CD1c-positive myeloid dendritic cell (primary cell): Measurements from ENCODE around the gene NYAP1.
"Not testable (repeated sequence)": the region's sequence is repeated elsewhere in the genome, so short reads cannot be mapped to it uniquely, and the experiment has no call there.

Experiments used
- DNase-seq: peaks from one replicate; pipeline ENCODE4 v3.0.0-alpha.2; 2016; ENCODE audit errors: extremely low spot score

Gene NYAP1

DNA sequence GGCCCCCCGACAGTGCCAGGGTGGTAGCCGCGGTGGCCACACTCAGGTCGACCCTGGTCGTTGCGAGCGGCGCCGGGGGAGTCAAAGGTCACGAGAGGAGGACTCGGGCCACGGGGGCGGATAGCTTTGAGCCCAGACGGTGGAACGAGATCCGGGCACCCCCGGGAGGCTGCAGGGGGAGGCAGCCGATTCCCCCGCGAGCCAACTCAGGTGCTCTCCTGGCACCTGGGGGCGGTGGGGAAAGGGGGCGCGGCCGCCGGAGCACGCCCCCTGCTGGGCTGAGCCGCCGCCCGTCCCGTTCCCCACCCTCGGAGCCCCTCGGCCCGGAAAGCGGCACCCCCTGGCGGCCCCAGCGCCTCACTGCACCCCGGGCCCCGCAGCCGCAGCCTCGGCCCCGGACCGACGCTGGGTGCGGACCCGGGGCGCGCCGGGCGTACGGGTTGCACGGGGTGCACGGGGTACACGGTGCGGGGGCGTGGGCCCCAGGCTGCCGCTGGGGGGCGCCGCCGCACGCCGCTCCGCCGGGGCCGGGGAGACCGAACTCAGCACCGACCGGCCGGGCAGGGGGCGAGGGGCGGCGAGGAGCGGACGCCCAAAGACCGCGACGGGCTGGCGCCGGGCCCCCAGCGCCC lies 521 bp upstream of the NYAP1 start:
- peak; percentile 76 for DNase-seq

DNA sequence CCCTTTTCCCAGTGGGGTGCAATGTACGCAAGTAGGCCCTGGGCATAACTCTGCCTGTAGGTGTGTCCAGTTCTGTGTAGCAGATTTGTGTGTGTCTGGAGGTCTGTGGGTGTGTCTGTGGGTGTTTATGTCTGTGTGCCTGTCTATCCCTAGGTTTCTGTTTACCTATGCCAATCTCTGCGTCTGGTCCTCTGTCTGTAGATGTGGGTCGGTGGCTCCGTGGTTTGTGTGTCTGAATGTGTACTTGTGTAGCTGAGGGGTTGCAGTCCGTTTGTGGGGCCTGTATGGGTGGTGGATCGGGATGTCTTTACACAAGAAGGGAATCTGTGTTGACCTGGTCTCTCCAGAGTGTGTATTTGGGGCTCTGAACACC lies 932 bp downstream of the NYAP1 start:
- DNase-seq: no peak

DNA sequence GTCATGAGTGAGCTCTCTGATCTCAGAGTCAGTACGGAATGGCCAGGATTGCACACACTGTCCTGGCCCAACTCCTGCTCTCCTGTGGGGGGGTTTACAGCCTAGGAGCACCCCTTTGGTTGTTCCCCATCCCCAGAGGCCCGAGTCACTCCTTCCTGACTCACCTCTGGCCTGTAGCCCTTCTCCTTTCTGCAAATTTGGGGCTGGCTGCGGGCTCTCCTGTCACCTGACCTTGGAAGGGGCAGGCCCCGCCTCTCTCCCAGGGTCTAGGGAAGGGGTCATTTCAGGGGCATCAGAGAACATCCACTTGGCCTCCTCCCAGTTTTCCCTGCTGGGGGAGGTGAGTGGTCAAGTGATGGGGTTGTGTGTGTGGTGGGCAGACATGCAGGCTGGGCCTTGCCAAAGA lies 1.7 kb downstream of the NYAP1 start:
- peak; percentile 5 for DNase-seq

DNA sequence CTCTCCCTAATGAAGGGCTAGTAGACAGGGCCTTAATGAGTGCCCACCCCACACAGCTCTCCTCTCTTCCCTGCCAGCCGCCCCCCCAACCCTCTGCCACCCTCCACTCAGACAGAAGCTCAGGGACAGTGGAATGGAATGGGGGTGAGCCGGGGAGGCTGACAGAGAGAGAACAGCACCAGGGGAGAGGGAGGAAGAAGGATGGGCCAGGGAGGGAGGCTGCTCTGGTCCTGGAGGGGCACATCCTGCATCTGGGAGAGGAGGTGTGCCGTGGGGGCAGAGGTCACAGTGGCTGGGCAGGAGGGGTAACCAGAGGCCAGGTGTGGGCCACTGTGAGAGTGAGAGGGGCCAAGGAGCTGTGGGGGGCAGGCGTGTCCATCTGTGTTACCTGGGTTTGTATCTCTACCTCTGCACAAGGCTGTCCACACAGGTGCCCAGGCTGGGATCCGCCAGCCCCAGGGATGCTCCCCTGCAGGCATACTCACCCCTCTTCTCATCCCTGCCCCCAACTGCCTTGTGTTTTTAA lies 2.4 kb downstream of the NYAP1 start:
- DNase-seq: no peak

DNA sequence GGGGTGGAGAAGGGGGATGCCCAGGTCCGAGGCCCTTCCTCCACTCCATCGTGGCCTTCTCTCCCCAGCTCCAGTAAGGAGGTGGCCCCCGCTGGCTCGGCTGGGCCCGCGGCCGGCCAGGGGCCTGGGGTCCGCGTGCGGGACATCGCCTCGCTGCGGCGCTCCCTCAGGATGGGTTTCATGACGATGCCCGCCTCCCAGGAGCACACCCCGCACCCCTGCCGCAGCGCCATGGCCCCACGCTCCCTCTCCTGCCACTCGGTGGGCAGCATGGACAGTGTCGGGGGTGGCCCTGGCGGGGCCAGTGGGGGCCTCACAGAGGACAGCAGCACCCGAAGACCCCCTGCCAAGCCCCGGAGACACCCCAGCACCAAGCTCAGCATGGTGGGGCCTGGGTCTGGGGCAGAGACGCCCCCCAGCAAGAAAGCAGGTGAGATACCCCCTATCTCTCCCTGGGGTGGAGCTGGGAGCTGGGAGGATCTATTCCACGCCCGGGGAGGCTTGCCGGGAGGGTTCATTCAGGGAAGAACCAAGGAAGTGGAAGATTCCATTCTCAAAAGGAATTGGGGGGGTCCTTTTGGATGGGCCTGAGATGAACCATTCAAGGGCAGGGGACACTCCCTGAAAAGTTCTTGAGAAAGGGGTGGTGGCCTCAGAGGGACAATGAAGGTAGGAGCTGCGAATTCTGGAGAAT lies 3.2 kb downstream of the NYAP1 start:
- no peak for DNase-seq

DNA sequence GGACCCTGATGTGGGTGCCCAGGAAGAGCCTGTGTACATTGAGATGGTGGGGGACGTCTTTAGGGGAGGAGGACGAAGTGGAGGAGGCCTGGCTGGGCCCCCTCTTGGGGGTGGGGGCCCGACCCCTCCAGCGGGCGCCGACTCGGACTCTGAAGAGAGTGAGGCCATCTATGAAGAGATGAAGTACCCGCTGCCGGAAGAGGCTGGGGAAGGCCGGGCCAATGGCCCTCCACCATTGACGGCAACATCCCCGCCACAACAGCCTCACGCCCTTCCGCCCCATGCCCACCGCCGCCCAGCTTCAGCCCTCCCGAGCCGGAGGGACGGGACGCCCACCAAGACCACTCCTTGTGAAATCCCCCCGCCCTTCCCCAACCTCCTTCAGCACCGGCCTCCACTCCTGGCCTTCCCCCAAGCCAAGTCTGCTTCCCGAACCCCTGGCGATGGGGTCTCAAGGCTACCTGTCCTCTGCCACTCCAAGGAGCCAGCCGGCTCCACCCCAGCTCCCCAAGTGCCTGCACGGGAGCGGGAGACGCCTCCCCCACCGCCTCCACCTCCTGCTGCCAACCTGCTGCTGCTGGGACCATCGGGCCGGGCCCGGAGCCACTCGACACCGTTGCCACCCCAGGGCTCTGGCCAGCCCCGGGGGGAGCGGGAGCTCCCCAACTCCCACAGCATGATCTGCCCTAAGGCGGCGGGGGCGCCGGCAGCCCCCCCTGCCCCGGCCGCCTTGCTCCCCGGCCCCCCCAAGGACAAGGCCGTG lies 4.8 kb downstream of the NYAP1 start:
- DNase-seq: no peak

DNA sequence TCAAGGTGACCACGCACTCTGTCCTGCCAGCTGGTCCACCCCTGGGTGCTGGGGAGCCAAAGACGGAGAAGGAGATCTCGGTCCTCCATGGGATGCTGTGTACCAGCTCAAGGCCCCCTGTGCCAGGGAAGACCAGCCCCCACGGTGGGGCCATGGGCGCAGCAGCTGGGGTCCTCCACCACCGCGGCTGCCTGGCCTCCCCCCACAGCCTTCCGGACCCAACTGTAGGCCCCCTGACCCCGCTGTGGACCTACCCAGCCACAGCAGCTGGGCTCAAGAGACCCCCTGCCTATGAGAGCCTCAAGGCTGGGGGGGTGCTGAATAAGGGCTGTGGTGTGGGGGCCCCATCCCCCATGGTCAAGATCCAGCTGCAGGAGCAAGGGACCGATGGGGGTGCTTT lies 5.4 kb downstream of the NYAP1 start:
- DNase-seq: no peak

DNA sequence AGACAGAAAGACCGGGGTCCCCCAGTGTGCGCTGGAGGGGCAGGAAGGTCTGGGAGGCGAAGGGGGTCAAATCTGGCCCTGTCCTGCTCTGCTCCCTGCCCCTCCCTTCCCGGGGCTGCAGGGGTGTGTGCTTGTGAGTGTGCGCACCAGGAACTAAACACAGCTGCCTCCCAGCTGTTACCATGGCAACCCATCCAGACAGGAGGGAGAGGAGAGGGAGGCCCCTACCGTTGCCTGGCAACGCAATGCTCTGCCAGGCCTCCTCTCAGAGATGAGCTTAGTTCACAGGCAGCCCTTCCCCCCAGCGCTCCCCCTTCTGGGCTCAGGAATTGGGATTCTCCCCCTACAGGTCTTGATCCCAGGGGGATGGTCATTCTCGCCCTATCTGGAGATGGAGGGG lies 6.1 kb downstream of the NYAP1 start:
- peak; percentile 64 for DNase-seq

DNA sequence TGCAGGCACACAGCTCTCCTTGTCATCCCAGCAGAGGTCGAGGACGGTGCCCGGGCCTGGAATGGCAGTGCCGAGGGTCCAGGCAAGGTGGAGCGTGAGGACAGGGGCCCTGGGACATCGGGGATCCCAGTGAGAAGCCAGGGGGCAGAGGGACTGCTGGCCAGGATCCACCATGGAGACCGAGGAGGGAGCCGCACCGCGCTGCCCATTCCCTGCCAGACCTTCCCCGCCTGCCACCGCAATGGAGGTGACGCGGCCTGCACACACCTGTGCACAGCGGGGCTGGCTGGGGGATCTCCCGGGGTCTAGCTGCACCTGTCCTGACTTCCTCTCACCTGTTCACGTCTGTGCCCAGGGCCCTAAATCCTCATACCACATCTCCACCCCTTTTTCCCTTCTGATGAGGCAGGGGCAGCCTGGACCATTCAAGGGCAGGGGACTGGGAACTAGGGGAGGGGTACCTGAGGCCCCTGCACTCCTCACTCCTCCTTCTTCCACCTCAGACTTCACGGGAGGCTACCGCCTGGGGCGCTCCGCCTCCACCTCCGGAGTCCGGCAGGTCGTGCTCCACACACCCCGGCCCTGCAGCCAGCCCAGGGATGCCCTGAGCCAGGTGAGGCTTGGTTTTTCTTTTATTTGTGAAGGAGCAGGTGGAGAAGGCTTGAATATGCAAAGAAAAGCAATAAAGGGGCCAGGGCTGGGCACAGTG lies 6.9 kb downstream of the NYAP1 start:
- DNase-seq: no peak

DNA sequence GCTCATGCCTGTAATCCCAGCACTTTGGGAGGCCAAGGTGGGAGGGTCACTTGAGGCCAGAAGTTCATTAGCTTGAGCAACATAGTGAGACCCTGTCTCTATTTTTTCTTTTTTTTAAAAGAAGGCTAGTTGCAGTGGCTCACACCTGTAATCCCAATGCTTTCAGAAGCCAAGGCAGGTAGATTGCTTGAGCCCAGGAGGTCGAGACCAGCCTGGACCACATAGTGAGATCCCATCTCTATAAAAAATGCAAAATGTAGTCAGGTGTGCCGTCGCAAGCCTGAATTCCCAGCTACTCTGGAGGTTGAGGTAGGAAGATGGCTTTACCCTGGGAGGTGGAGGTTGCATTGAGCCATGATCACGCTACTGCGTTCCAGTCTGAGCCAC lies 7.5 kb downstream of the NYAP1 start:
- no peak for DNase-seq

DNA sequence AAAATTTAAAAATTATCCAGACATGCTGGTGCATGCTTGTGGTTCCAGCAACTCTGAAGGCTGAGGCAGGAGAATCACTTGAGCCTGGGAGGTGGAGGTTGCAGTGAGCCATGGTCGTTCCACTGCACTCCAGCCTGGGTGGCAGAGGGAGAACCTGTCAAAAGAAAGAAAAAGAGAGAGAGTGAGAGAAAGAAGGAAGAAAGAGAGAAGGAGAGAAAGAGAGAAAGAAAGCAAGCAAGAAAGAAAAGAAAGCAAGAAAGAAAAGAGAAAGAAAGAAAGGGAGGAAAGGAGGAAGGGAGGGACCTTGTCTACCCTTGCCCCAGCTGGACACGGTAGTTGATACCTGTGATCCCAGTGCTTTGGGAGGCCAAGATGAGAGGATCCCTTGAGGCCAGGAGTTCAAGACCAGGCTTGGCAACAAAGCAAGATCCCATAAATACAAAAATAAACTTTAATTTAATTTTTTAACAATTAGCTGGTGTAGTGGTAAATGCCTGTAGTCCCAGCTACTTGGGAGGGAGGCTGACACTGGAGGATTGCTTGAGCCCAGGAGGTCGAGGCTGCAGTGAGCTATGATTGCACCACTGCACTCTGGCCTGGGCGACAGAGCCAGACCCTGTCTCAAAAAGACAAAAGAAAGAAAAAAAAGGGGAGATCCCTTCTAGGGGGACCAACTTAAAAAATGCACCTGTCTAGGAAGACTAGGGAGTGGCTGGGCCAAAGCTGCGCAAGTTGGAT lies 9.2 kb downstream of the NYAP1 start:
- no peak for DNase-seq

DNA sequence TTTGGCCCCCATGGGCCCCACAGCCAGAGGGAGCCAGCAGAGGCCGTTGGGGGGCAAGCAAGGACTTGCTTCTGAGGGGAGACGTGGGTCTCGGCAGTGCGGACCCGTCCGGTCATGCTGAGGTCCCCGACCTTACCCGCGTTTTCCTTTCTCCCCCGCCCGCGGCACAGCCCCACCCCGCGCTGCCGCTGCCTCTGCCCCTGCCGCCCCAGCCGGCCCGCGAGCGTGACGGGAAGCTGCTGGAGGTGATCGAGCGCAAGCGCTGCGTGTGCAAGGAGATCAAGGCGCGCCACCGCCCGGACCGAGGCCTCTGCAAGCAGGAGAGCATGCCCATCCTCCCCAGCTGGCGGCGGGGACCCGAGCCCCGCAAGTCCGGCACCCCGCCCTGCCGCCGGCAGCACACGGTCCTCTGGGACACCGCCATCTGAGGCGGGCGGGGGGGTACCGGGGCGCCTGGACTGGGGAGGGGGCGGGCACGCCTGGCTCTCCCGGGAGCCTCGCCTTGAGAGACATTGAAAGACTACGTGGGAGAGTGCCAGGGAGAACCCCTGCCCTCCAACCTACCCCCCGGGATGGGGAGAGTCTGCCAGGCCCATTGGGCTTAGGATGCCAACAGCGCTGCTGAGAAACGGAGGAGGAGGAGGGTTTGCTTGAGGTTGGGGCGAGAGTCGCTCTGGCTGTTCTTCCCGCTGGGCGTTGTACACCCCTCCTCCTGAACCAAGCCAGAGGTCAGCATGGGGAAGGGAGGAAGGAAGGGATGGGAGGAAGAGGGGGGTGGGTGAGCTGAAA lies 9.9 kb downstream of the NYAP1 start:
- peak; percentile 47 for DNase-seq

DNA sequence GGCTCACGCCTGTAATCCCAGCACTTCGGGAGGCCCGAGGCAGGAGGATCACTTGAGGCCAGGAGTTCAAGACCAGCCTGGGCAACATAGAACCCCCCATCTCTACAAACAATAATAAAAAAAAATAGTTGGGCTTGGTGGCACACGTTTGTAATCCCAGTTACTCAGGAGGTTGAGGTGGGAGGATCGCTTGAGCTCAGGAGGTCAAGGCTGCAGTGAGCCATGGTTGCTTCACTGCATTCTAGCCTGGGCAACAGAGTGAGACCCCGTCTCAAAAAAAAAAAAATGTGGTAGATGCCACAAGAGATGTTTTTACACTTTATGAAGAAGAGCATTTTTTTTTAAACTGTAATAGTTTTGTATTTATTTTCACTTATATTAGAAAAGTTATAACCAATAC lies 12.8 kb downstream of the NYAP1 start:
- no peak for DNase-seq

DNA sequence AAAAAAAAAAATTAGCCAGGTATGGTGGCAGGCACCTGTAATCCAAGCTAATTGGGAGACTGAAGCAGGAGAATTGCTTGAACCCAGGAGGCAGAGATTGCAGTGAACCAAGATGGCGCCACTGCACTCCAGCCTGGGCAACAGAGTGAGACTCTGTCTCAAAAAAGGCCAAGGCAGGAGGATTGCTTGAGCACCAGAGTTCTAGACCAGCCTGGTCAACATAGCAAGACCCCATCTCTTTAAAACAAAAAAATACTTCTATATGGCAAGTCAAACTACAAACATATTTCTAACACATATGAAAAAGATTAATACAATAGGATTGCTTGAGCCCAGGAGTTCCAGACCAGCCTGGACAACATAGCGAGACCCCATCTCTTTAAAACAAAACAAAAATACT lies 17.0 kb downstream of the NYAP1 start:
- not testable (repeated sequence) for DNase-seq

DNA sequence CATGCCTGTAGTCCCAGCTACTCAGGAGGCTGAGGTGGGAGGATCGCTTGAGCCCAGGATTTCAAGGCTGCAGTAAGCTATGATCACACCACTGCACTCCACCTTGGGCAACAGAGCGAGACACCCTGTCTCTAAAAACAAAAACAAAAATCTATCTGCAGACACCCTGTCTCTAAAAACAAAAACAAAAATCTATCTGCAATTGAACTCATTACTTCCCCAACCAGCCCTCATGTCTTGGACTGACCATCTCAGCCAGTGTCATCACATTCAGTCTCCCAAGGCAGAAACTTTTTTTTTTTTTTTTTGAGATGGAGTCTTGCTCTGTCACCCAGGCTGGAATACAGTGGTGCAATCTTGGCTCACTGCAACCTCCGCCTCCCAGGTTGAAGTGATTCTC lies 20.3 kb downstream of the NYAP1 start:
- DNase-seq: not testable (repeated sequence)

DNA sequence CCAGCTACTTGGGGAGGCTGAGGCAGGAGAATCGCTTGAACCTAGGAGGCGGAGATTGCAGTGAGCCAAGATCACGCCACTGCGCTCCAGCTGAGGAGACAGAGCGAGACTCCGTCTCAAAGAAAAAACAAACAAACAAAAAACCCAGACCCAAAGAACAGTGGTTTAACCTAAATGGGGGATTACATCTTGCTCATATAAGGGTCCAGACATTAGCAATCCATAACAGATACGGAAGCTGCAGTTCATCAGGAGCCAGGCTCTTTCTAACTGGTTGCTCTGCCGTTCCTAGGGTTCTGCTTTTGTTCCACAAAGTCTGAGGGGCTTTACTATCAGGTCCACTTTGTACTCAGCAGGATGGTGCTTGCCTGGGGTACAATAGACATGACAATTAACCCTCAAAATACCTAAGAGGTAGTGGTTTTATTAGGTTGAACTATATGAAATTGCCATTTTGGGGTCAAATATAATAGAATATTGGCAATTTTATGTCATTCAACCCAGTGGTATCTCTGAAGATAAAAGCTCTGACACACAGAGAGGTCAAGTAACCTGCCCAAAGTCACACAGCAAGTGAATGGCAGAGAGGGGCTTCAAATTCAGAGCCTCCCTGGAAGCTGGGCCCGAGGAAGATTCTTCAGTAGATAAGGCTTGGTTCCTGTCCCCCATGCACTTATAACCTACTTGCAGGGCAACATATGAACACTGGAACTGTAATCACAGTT lies 21.3 kb downstream of the NYAP1 start:
- no peak for DNase-seq

DNA sequence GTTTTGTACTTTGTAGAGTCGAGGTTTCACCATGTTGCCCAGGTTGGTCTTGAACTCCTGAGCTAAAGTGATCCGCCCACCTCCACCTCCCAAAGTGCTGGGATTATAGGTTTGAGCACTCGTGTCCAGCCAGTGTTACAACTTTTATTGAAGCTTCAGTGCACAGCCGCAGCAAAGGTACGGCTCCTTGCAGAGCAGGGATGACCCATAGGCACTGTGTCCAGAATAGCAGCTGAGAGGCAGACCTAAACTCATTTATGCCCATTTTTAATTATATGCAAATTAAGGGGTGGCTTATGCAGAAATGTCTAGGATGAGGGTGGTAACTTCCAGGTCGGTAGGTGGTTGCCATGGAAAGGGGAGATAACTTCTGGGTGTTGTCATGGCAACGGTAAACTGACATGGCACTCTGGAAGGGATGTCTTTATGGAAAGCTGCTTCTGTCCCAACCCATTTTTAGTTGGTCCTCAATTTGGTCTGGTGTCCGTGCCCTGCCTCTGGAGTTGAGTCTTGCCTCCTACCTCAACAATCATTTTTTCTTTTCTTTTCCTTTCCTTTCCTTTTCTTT lies 22.7 kb downstream of the NYAP1 start:
- DNase-seq: peak; percentile 23

DNA sequence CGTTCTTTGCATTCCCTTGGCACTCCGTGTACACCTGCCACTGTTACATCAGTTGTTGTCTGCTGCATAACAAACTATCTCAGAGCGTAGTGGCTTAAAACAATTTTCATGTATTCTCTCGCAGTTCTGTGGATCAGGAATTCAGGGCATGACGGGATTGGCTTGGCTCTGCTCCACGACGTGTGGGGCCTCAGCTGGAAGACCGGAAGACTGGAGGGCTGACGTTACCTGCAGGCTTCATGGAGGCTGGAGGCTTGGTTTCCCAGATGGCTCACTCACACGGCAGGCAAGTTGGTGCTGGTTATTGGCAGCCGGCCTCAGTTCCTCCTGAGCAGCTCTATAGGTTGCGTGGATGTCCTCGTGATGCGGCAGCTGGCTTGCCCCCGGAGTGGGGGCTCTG lies 25.5 kb downstream of the NYAP1 start:
- no peak for DNase-seq

DNA sequence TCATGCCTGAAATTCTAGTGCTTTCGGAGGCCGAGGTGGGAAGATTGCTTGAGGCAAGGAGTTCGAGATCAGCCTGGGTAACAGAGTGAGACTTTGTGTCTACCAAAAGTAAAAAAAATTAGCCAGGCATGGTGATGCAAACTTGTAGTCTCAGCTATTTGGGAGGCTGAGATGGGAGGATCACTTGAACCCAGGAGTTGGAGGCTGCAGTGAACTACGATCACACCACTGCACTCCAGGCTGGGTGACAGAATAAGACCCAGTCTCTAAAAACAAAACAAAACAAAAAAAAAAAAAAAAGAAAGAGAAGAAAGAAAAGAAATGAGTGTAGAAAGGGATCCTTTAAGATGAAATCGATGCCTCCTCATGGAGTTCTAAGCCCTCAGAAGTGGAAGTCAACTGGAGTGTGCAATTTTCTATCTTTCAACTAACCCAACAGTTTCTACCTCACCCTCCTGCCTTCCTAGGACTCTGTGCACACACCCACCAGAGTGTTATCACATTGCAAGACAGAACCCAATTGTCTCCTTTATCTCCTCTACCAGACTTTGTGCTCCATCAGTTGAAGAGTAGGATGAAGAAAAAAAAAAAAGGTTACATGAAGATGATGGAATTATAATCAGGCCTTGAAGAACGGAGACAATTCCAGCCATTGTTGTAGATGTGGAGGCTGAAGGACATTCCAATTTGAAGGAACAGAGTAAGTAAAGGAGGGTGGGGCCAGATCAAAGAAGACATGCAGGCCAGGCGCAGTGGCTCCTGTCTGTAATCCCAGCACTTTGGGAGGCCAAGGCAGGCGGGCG lies 26.9 kb downstream of the NYAP1 start:
- no peak for DNase-seq
